HepG2 (cell line): Measurements from ENCODE around the gene NRSN2. TPM values are rescaled to one million over a fixed set of nuclear protein-coding genes. Genes with fewer than 3 reads are reported as not detected.

ENCODE experiments used
- FOXJ3 ChIP-seq: sonication (generic); formaldehyde crosslinking; IDR thresholded peaks from 2 replicates; pipeline ENCODE4 v1.4.0; 2020; ENCODE audit warnings: missing genetic modification reagents, mild to moderate bottlenecking, borderline replicate concordance
- HIC2 ChIP-seq: sonication (generic); formaldehyde crosslinking; IDR thresholded peaks from 2 replicates; pipeline ENCODE4 v1.9.0; 2022; ENCODE audit warnings: low read depth, missing genetic modification reagents
- HMG20B ChIP-seq: conservative IDR thresholded peaks from 2 replicates; pipeline ENCODE4 v1.6.1; 2016; ENCODE audit warnings: missing genetic modification reagents, missing compliant biosample characterization
- JDP2 ChIP-seq: sonication (generic); formaldehyde crosslinking; IDR thresholded peaks from 2 replicates; pipeline ENCODE4 v1.8.1; 2022; ENCODE audit warnings: missing genetic modification reagents, borderline replicate concordance
- REPIN1 ChIP-seq: sonication (generic); formaldehyde crosslinking; IDR thresholded peaks from 2 replicates; pipeline ENCODE4 v1.8.0; 2022; ENCODE audit warnings: missing genetic modification reagents, low read depth, mild to moderate bottlenecking, borderline replicate concordance
- STAG1 ChIP-seq: sonication (generic); formaldehyde crosslinking; IDR thresholded peaks from 2 replicates; pipeline ENCODE4 v1.4.0; 2020; ENCODE audit warnings: missing genetic modification reagents
- SUZ12 ChIP-seq: fragments of 150-350 bp; IDR thresholded peaks from 2 replicates; pipeline ENCODE4 v1.6.1; 2014; ENCODE audit warnings: low read depth, low read length
- TRAFD1 ChIP-seq: sonication (generic); formaldehyde crosslinking; IDR thresholded peaks from 2 replicates; pipeline ENCODE4 v1.5.1; 2020; ENCODE audit warnings: missing genetic modification reagents, mild to moderate bottlenecking, borderline replicate concordance
- ZBTB14 ChIP-seq: sonication (generic); formaldehyde crosslinking; IDR thresholded peaks from 2 replicates; pipeline ENCODE4 v1.4.0; 2020; ENCODE audit warnings: missing genetic modification reagents
- ZBTB7A ChIP-seq: sonication (generic); formaldehyde crosslinking; IDR thresholded peaks from 2 replicates; pipeline ENCODE4 v1.8.0; 2022; ENCODE audit warnings: mild to moderate bottlenecking, missing genetic modification reagents
- ZIK1 ChIP-seq: sonication (generic); formaldehyde crosslinking; IDR thresholded peaks from 2 replicates; pipeline ENCODE4 v1.5.0; 2020; ENCODE audit warnings: mild to moderate bottlenecking, low read depth, missing genetic modification reagents, borderline replicate concordance
- ZKSCAN1 ChIP-seq: fragments of 150-350 bp; IDR thresholded peaks from 2 replicates; pipeline ENCODE4 v1.6.1; 2014; ENCODE audit warnings: low read length
- ZKSCAN5 ChIP-seq: sonication (generic); formaldehyde crosslinking; IDR thresholded peaks from 2 replicates; pipeline ENCODE4 v1.5.1; 2020; ENCODE audit warnings: mild to moderate bottlenecking, missing genetic modification reagents
- ZMAT3 ChIP-seq: sonication (generic); formaldehyde crosslinking; conservative IDR thresholded peaks from 2 replicates; pipeline ENCODE4 v1.7.0; 2021; ENCODE audit warnings: missing genetic modification reagents
- ZMYM3 ChIP-seq: sonication (generic); formaldehyde crosslinking; IDR thresholded peaks from 2 replicates; pipeline ENCODE4 v1.5.1; 2020; ENCODE audit warnings: mild to moderate bottlenecking, missing genetic modification reagents
- ZNF280D ChIP-seq: sonication (generic); formaldehyde crosslinking; IDR thresholded peaks from 2 replicates; pipeline ENCODE4 v1.5.1; 2020; ENCODE audit warnings: mild to moderate bottlenecking, missing genetic modification reagents
- ZNF557 ChIP-seq: sonication (generic); formaldehyde crosslinking; IDR thresholded peaks from 2 replicates; pipeline ENCODE4 v1.4.0; 2020; ENCODE audit warnings: missing genetic modification reagents
- ZNF562 ChIP-seq: sonication (generic); formaldehyde crosslinking; IDR thresholded peaks from 2 replicates; pipeline ENCODE4 v1.8.0; 2022; ENCODE audit warnings: missing genetic modification reagents, borderline replicate concordance
- ZNF670 ChIP-seq: sonication (generic); formaldehyde crosslinking; IDR thresholded peaks from 2 replicates; pipeline ENCODE4 v1.8.0; 2022; ENCODE audit warnings: mild to moderate bottlenecking, missing genetic modification reagents, borderline replicate concordance
- ZNF784 ChIP-seq: sonication (generic); formaldehyde crosslinking; IDR thresholded peaks from 2 replicates; pipeline ENCODE4 v1.5.1; 2020; ENCODE audit warnings: missing genetic modification reagents, mild to moderate bottlenecking, borderline replicate concordance
- polyA plus RNA-seq, 8 experiments: library from polyadenylated mRNA; depleted of rRNA in 3 of 8; stranded (reverse) in 7 of 8; unstranded in 1 of 8; fragments of >200 nt; fragmentation: Illumina TruSeq in 4 of 8; extraction: Trizol in 4 of 8; gene quantifications; 2 replicates each; pipeline versions ENCODE4 v1.2.1 to v1.2.3, GENCODE V29; 2011 to 2016; ENCODE audit warnings: low read depth in 4 of 8, missing spikeins in 1 of 8, mixed read lengths in 1 of 8; ENCODE audit not compliant: insufficient read depth in 1 of 8
- total RNA-seq, 5 experiments: library from RNA; depleted of rRNA; stranded (reverse); fragments of >200 nt; fragmentation: Illumina TruSeq; extraction: Trizol; gene quantifications; 2 replicates each; pipeline ENCODE4 v1.2.3, GENCODE V29; 2016; ENCODE audit warnings: low read depth in 1 of 5

Gene NRSN2
- total and polyA plus RNA-seq, 2 of the 13 experiments (the other 11 are each of a cell fraction or from before 2014, with no cell fraction given), result 32.3 to 49.4 TPM

GRCh38 chr20:348972-349841 is 2.3 kb downstream of the NRSN2 start (continued):
- TF ChIP-seq TRAFD1 (CRISPR knock-in tag), result no peak
- TF ChIP-seq ZMAT3, result no peak
- no peak for TF ChIP-seq ZNF670 (CRISPR knock-in tag)
- TF ChIP-seq ZKSCAN1, result no peak
- no peak for TF ChIP-seq ZIK1 (CRISPR knock-in tag)
- TF ChIP-seq FOXJ3, result peak; percentile 64; the same call in 1 of the 2 replicates
- TF ChIP-seq ZMYM3 (CRISPR knock-in tag), result peak; percentile 96
- peak; percentile 68; the same call in 1 of the 2 replicates for TF ChIP-seq REPIN1 (CRISPR knock-in tag)
- no peak for TF ChIP-seq JDP2 (CRISPR knock-in tag)
- TF ChIP-seq ZNF280D (CRISPR knock-in tag), result peak; percentile 58; the same call in 1 of the 2 replicates
- TF ChIP-seq ZBTB7A, result no peak
- no peak for TF ChIP-seq HMG20B (CRISPR knock-in tag)
- TF ChIP-seq HIC2 (CRISPR knock-in tag), result no peak
- TF ChIP-seq SUZ12, result no peak
- TF ChIP-seq ZNF562 (CRISPR knock-in tag), result no peak
- no peak for TF ChIP-seq STAG1 (CRISPR knock-in tag)
- 0 out of 2 replicates have a peak, but pooled peaks have one; percentile 58 for TF ChIP-seq ZNF557 (CRISPR knock-in tag)
- peak; percentile 48 for TF ChIP-seq ZKSCAN5
- TF ChIP-seq ZNF784, result no peak; the same call in 1 of the 2 replicates
- 0 out of 2 replicates have a peak, but pooled peaks have one; percentile 30 for TF ChIP-seq ZBTB14 (CRISPR knock-in tag)
